HG02981 (cell line): Measurements from ENCODE around the gene IGF2.

Experiments
- ATAC-seq: cut with Tn5 transposase; IDR thresholded peaks from one replicate; pipeline ENCODE4 v1.9.1; 2021; ENCODE audit warnings: mild to moderate bottlenecking, moderate library complexity; ENCODE audit not compliant: unreplicated experiment

IGF2 gene

GRCh38 chr11:2137202-2138067, 1.8 kb downstream of the IGF2 start:
- no peak for ATAC-seq

- no peak for ATAC-seq
These were observed 2.3 kb downstream of the IGF2 start for GRCh38 chr11:2136952-2137201.

GRCh38 chr11:2136209-2136951, 2.8 kb downstream of the IGF2 start:
- ATAC-seq: no peak

- ATAC-seq: no peak
These were observed 3.5 kb downstream of the IGF2 start for GRCh38 chr11:2135648-2136201.

GRCh38 chr11:2135018-2135569, 4.1 kb downstream of the IGF2 start:
- no peak for ATAC-seq

GRCh38 chr11:2134022-2135010, 4.9 kb downstream of the IGF2 start:
- ATAC-seq: no peak

- no peak for ATAC-seq
These were observed 5.8 kb downstream of the IGF2 start for GRCh38 chr11:2133241-2134021.

- no peak for ATAC-seq
These were observed 6.3 kb downstream of the IGF2 start for GRCh38 chr11:2132874-2133240.

GRCh38 chr11:2132246-2132645, 6.9 kb downstream of the IGF2 start:
- ATAC-seq: no peak

GRCh38 chr11:2131371-2132236, 7.6 kb downstream of the IGF2 start:
- no peak for ATAC-seq

- ATAC-seq: no peak
These were observed 8.3 kb downstream of the IGF2 start for GRCh38 chr11:2130881-2131352.

- ATAC-seq: no peak
These were observed 9.4 kb downstream of the IGF2 start for GRCh38 chr11:2129699-2130366.

GRCh38 chr11:2129308-2129698, 9.9 kb downstream of the IGF2 start:
- no peak for ATAC-seq

- ATAC-seq: no peak
These were observed 10.5 kb downstream of the IGF2 start for GRCh38 chr11:2128511-2129307.

- no peak for ATAC-seq
These were observed 11.1 kb downstream of the IGF2 start for GRCh38 chr11:2128130-2128510.

GRCh38 chr11:2127482-2128129, 11.6 kb downstream of the IGF2 start:
- ATAC-seq: no peak

- no peak for ATAC-seq
These were observed 12.6 kb downstream of the IGF2 start for GRCh38 chr11:2126520-2127085.
